ENCODE data around the gene MT1H. TPM values are rescaled to one million over a fixed set of nuclear protein-coding genes. Genes with fewer than 3 reads are reported as not detected.
A peak's percentile ranks its signal among the peaks of the same experiment; 100 is the strongest.

MT1H gene
- total and polyA plus RNA-seq, 2 of the 13 experiments (the other 11 are each of a cell fraction or from before 2014, with no cell fraction given), result 0.60 TPM; not detected in 1

GRCh38 chr16:56681939-56682702 lies 12.5 kb downstream of the MT1H start, which contains the start of gene MT1X (continued):
- TF ChIP-seq, protein P1, sequence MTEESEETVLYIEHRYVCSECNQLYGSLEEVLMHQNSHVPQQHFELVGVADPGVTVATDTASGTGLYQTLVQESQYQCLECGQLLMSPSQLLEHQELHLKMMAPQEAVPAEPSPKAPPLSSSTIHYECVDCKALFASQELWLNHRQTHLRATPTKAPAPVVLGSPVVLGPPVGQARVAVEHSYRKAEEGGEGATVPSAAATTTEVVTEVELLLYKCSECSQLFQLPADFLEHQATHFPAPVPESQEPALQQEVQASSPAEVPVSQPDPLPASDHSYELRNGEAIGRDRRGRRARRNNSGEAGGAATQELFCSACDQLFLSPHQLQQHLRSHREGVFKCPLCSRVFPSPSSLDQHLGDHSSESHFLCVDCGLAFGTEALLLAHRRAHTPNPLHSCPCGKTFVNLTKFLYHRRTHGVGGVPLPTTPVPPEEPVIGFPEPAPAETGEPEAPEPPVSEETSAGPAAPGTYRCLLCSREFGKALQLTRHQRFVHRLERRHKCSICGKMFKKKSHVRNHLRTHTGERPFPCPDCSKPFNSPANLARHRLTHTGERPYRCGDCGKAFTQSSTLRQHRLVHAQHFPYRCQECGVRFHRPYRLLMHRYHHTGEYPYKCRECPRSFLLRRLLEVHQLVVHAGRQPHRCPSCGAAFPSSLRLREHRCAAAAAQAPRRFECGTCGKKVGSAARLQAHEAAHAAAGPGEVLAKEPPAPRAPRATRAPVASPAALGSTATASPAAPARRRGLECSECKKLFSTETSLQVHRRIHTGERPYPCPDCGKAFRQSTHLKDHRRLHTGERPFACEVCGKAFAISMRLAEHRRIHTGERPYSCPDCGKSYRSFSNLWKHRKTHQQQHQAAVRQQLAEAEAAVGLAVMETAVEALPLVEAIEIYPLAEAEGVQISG (CRISPR knock-in tag; IDR thresholded peaks at IDR 0.05), result peak; percentile 75
- TF ChIP-seq ZIK1 (CRISPR knock-in tag; IDR thresholded peaks at IDR 0.05; ENCODE audit: borderline replicate concordance, low read depth) (peak; percentile 70; the same call in 1 of the 2 replicates), ZNF142 (CRISPR knock-in tag; IDR thresholded peaks at IDR 0.05) (peak; percentile 57; the same call in 1 of the 2 replicates), POLR2AphosphoS2 (IDR thresholded peaks at IDR 0.05; ENCODE audit: low read depth, low read length) (no peak), DNMT1 (CRISPR knock-in tag; IDR thresholded peaks at IDR 0.05) (no peak), RXRB (CRISPR knock-in tag; IDR thresholded peaks at IDR 0.05; ENCODE audit: borderline replicate concordance) (peak; percentile 60; the same call in 1 of the 2 replicates), ZNF567 (CRISPR knock-in tag; IDR thresholded peaks at IDR 0.05; ENCODE audit: borderline replicate concordance) (peak; percentile 44; the same call in 1 of the 2 replicates), PITX1 (CRISPR knock-in tag; IDR thresholded peaks at IDR 0.05) (peak; percentile 69; the same call in 1 of the 2 replicates), PLRG1 (conservative IDR thresholded peaks at IDR 0.05) (no peak), SP140L (CRISPR knock-in tag; IDR thresholded peaks at IDR 0.05; ENCODE audit: borderline replicate concordance) (no peak), ZNF317 (CRISPR knock-in tag; IDR thresholded peaks at IDR 0.05) (peak; percentile 83), WIZ (CRISPR knock-in tag; IDR thresholded peaks at IDR 0.05) (no peak), ZMYM3 (CRISPR knock-in tag; IDR thresholded peaks at IDR 0.05) (peak; percentile 76), UBTF (CRISPR knock-in tag; IDR thresholded peaks at IDR 0.05) (peak; percentile 79; the same call in 1 of the 2 replicates)
- TF ChIP-seq, protein P2, sequence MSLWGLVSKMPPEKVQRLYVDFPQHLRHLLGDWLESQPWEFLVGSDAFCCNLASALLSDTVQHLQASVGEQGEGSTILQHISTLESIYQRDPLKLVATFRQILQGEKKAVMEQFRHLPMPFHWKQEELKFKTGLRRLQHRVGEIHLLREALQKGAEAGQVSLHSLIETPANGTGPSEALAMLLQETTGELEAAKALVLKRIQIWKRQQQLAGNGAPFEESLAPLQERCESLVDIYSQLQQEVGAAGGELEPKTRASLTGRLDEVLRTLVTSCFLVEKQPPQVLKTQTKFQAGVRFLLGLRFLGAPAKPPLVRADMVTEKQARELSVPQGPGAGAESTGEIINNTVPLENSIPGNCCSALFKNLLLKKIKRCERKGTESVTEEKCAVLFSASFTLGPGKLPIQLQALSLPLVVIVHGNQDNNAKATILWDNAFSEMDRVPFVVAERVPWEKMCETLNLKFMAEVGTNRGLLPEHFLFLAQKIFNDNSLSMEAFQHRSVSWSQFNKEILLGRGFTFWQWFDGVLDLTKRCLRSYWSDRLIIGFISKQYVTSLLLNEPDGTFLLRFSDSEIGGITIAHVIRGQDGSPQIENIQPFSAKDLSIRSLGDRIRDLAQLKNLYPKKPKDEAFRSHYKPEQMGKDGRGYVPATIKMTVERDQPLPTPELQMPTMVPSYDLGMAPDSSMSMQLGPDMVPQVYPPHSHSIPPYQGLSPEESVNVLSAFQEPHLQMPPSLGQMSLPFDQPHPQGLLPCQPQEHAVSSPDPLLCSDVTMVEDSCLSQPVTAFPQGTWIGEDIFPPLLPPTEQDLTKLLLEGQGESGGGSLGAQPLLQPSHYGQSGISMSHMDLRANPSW (CRISPR knock-in tag; IDR thresholded peaks at IDR 0.05; ENCODE audit: borderline replicate concordance), result no peak

Data from HepG2 (cell line).